Large intestine (tissue), 1 donor: ENCODE results near the gene NR2E1. TPM values are rescaled to one million over a fixed set of nuclear protein-coding genes. Genes with fewer than 3 reads are reported as not detected.

Source experiments
- polyA plus RNA-seq: library from polyadenylated mRNA; unstranded; fragments of 120-200 nt; gene quantifications from one replicate; pipeline ENCODE4 v1.2.1, GENCODE V29; 2013

NR2E1 gene
- polyA plus RNA-seq, 1 donor: not detected

Other genes starting within 250 kb of the NR2E1 start
- gene SEC63, start 207.8 kb upstream of the NR2E1 start, polyA plus RNA-seq: 67.0 TPM
- gene OSTM1, start 91.3 kb upstream of the NR2E1 start, polyA plus RNA-seq: 20.4 TPM
- gene SNX3, start 95.0 kb downstream of the NR2E1 start, polyA plus RNA-seq: 284 TPM
- 9.5 TPM for gene AFG1L, start 129.0 kb downstream of the NR2E1 start, polyA plus RNA-seq